Measurements from ENCODE around the gene TBC1D22A. TPM values are rescaled to one million over a fixed set of nuclear protein-coding genes. Genes with fewer than 3 reads are reported as not detected.

Gene TBC1D22A
- total and polyA plus RNA-seq, 2 donors (not counting 3 experiments of a cell fraction or from before 2014, with no cell fraction given): 26.1 to 32.4 TPM

- intact Hi-C loops (cut with micrococcal nuclease) (no loop called here), dilution Hi-C loops (cut with MboI; ENCODE audit: extremely low pct_ligation_motif_present, low sequenced_read_pairs) (no loop called here)
- CTCF ChIA-PET: no interaction called here
Measured at GRCh38 chr22:47122441-47123000, 360.1 kb downstream of the TBC1D22A start.

More at GRCh38 chr22:47122441-47123000, 360.1 kb downstream of the TBC1D22A start:
- Histone ChIP-seq H2AFZ (ENCODE audit: low read depth, low read length) (no peak overlapping the region), H3K27me3 (ENCODE audit: control insufficient read depth in 2 of 2, insufficient read depth in 2 of 2, low read length in 2 of 2) (no peaks in the 10 kb centered on the region), H3K4me1 (ENCODE audit: control insufficient read depth, extremely low read depth, insufficient read depth, low read length) (no peaks in the 10 kb centered on the region), H3K36me3 (ENCODE audit: control insufficient read depth in 2 of 2, extremely low read depth in 1 of 2, insufficient read depth in 2 of 2, low read length in 2 of 2) (no peaks in the 10 kb centered on the region), H3K79me2 (ENCODE audit: control insufficient read depth, insufficient read depth, low read length) (no peaks in the 10 kb centered on the region), H3K4me3 (replicated peaks in 1 of 3; ENCODE audit: insufficient read depth in 1 of 3, low read depth in 1 of 3, low read length in 3 of 3) (no peak overlapping the region), H3K9me1 (replicated peaks; ENCODE audit: control insufficient read depth, extremely low read depth, insufficient read depth, low read length) (no peaks in the 10 kb centered on the region), H3K27ac (ENCODE audit: insufficient read depth, low read depth, low read length) (no peak overlapping the region), H3K9ac (replicated peaks; ENCODE audit: extremely low read depth, insufficient read depth, low read length) (no peak overlapping the region), H3K4me2 (ENCODE audit: insufficient read depth, low read length) (no peak overlapping the region), H4K20me1 (replicated peaks; ENCODE audit: control insufficient read depth, extremely low read depth, insufficient read depth, low read length) (no peaks in the 10 kb centered on the region), H3K9me3 (replicated peaks; ENCODE audit: control insufficient read depth, insufficient read depth, low read length) (no peaks in the 10 kb centered on the region)
- DNase-seq (ENCODE audit: low read depth, low spot score) (no peak), FAIRE-seq (no peak)
- BruUV-seq (replicated peaks): no TSS peak
- no peak for TF ChIP-seq EZH2 (IDR thresholded peaks at IDR 0.05; ENCODE audit: borderline replicate concordance, low read depth, low read length, severe bottlenecking)
- no peak for TF ChIP-seq JUN (IDR thresholded peaks at IDR 0.05; ENCODE audit: borderline replicate concordance, insufficient read depth, insufficient read length, low read depth)
- no peak for TF ChIP-seq MAX (IDR thresholded peaks at IDR 0.05; ENCODE audit: insufficient read depth, insufficient read length)
- no peak for TF ChIP-seq FOS (IDR thresholded peaks at IDR 0.05; ENCODE audit: borderline replicate concordance, insufficient read depth, low read length)
- no peak for TF ChIP-seq MYC (IDR thresholded peaks at IDR 0.05; ENCODE audit: low read depth, low read length)
- TF ChIP-seq POLR2AphosphoS5 (IDR thresholded peaks at IDR 0.05; ENCODE audit: insufficient read depth, low read depth, low read length): no peak
- TF ChIP-seq GATA2 (IDR thresholded peaks at IDR 0.05; ENCODE audit: insufficient read depth, insufficient read length, low read depth, low read length): no peak
- no peak for TF ChIP-seq CTCF (IDR thresholded peaks at IDR 0.05; ENCODE audit: extremely low read depth in 1 of 2, insufficient read depth in 1 of 2, low read depth in 1 of 2, low read length in 2 of 2)
- TF ChIP-seq POLR2A (IDR thresholded peaks at IDR 0.05; ENCODE audit: low read depth, low read length): no peak
- POLR2A ChIA-PET: no interaction called here
